Neural cell (in vitro differentiated cells): Measurements from ENCODE around the gene GSK3B. TPM values are rescaled to one million over a fixed set of nuclear protein-coding genes. Genes with fewer than 3 reads are reported as not detected.

Experiments used
- H2AFZ ChIP-seq: fragments of 200-600, 300-800 bp; sonication (generic), shearing (Covaris generic); 2 replicates; pipeline ENCODE4 v1.6.0; 2014; ENCODE audit warnings: low read depth, mild to moderate bottlenecking, antibody characterized with exemption, low read length, moderate library complexity
- H3F3A ChIP-seq: fragments of 200-600 bp; shearing (Covaris generic); 2 replicates; pipeline ENCODE4 v1.6.1; 2016; ENCODE audit warnings: mild to moderate bottlenecking, moderate library complexity, mixed read lengths, antibody characterized with exemption, low read length; ENCODE audit not compliant: insufficient read depth, poor library complexity, severe bottlenecking
- H3K27ac ChIP-seq: fragments of 200-600, 300-800 bp; sonication (generic), shearing (Covaris generic); 2 replicates; pipeline ENCODE4 v1.5.1; 2014; ENCODE audit warnings: mild to moderate bottlenecking, low read length, moderate library complexity
- H3K27me3 ChIP-seq: fragments of 300-800, 200-600 bp; sonication (generic), shearing (Covaris generic); 2 replicates; pipeline ENCODE4 v1.6.0; 2014; ENCODE audit warnings: mild to moderate bottlenecking, low read depth, low read length, moderate library complexity; ENCODE audit not compliant: insufficient read depth
- H3K36me3 ChIP-seq: fragments of 300-800, 200-600 bp; sonication (generic), shearing (Covaris generic); 2 replicates; pipeline ENCODE4 v1.5.1; 2014; ENCODE audit warnings: mild to moderate bottlenecking, antibody characterized with exemption, low read length, moderate library complexity; ENCODE audit not compliant: insufficient read depth
- H3K4me2 ChIP-seq: fragments of 300-800, 200-600 bp; sonication (generic), shearing (Covaris generic); 2 replicates; pipeline ENCODE4 v1.6.0; 2014; ENCODE audit warnings: mild to moderate bottlenecking, low read length
- H3K4me3 ChIP-seq: fragments of 300-800, 200-600 bp; sonication (generic), shearing (Covaris generic); 2 replicates; pipeline ENCODE4 v1.5.1; 2014; ENCODE audit warnings: mild to moderate bottlenecking, low read length, moderate library complexity
- H3K79me2 ChIP-seq: fragments of 200-600 bp; shearing (Covaris generic); replicated peaks from 2 replicates; pipeline ENCODE4 v1.6.0; 2014; ENCODE audit warnings: mild to moderate bottlenecking, low read length, moderate library complexity; ENCODE audit not compliant: insufficient read depth
- H3K9ac ChIP-seq: fragments of 300-800, 200-600 bp; sonication (generic), shearing (Covaris generic); 2 replicates; pipeline ENCODE4 v1.6.1; 2016; ENCODE audit warnings: mild to moderate bottlenecking, low read length, mixed read lengths
- H3K9me2 ChIP-seq: fragments of 200-600 bp; shearing (Covaris generic); 2 replicates; pipeline ENCODE4 v1.6.1; 2016; ENCODE audit warnings: mild to moderate bottlenecking, low read length, mixed read lengths; ENCODE audit not compliant: insufficient read depth
- H3K9me3 ChIP-seq: fragments of 200-600, 300-800 bp; sonication (generic), shearing (Covaris generic); 2 replicates; pipeline ENCODE4 v1.6.1; 2016; ENCODE audit warnings: mild to moderate bottlenecking, mixed run types, low read length, moderate library complexity, mixed read lengths
- H4K20me1 ChIP-seq: fragments of 200-600 bp; shearing (Covaris generic); 2 replicates; pipeline ENCODE4 v1.6.1; 2016; ENCODE audit warnings: mild to moderate bottlenecking, mixed run types; ENCODE audit not compliant: insufficient read depth
- EP300 ChIP-seq: fragments of 450-650 bp; conservative IDR thresholded peaks from 2 replicates; pipeline ENCODE4 v1.6.1; 2014; ENCODE audit warnings: antibody characterized with exemption, mild to moderate bottlenecking, moderate library complexity; ENCODE audit not compliant: poor library complexity, severe bottlenecking
- EZH2 ChIP-seq: fragments of 200-600, 300-800 bp; shearing (Covaris generic), sonication (generic); IDR thresholded peaks from 2 replicates; pipeline ENCODE4 v1.6.1; 2014; ENCODE audit warnings: antibody characterized with exemption, low read length, borderline replicate concordance, mild to moderate bottlenecking; ENCODE audit not compliant: insufficient read depth, poor library complexity, severe bottlenecking
- MXI1 ChIP-seq: fragments of 450-650 bp; conservative IDR thresholded peaks from 2 replicates; pipeline ENCODE4 v1.6.1; 2014; ENCODE audit warnings: antibody characterized with exemption, mild to moderate bottlenecking; ENCODE audit not compliant: poor library complexity, severe bottlenecking
- POLR2AphosphoS5 ChIP-seq: IDR thresholded peaks from 2 replicates; pipeline ENCODE4 v1.6.1; 2012
- RAD21 ChIP-seq: fragments of 450-650 bp; conservative IDR thresholded peaks from 2 replicates; pipeline ENCODE4 v1.6.1; 2014; ENCODE audit warnings: antibody characterized with exemption, mild to moderate bottlenecking, moderate library complexity
- REST ChIP-seq: IDR thresholded peaks from 2 replicates; pipeline ENCODE4 v1.6.1; 2012; ENCODE audit warnings: borderline replicate concordance
- SMC3 ChIP-seq: fragments of 450-650 bp; conservative IDR thresholded peaks from 2 replicates; pipeline ENCODE4 v1.6.1; 2014; ENCODE audit warnings: antibody characterized with exemption, mild to moderate bottlenecking, moderate library complexity; ENCODE audit not compliant: poor library complexity
- TAF1 ChIP-seq: IDR thresholded peaks from 2 replicates; pipeline ENCODE4 v1.6.1; 2012; ENCODE audit warnings: low read depth
- polyA plus RNA-seq: library from polyadenylated mRNA; depleted of rRNA; stranded (reverse); fragments of >200 nt; gene quantifications from 2 replicates; pipeline ENCODE4 v1.2.3, GENCODE V29; 2014
- TF ChIP-seq, protein P1 (sequence below): fragments of 450-650 bp; IDR thresholded peaks from 2 replicates; pipeline ENCODE4 v1.5.1; 2014; ENCODE audit warnings: antibody characterized with exemption, mild to moderate bottlenecking, moderate library complexity; ENCODE audit not compliant: poor library complexity, severe bottlenecking

The GSK3B gene
- polyA plus RNA-seq, 1 donor from 2014 or later, result 48.5 TPM

DNA sequence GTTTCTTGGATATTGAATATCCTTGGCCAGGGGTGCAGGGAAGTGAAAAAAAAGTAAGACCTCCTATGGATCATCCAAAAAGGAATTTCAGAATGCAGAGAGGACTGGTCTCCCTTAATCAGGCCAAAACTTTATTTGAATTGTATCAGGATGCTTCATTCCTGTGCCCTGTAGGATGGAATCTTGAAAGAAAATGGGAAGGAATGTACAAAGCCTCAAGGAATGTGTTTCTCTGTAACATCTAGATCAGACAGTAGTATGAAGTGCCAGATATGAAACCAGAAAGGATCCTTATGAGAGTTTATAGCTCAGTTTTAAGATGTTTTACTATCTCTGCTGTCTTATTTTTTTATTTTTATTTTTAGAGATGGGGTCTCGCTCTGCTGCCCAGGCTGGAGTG, 6.5 kb upstream of the GSK3B start:
- Histone ChIP-seq H3K4me3 (no peak overlapping the region), H3K9me2 (no peaks in the 10 kb centered on the region), H3K9ac (no peak overlapping the region), H3K4me2 (no peak overlapping the region), H3K9me3 (no peaks in the 10 kb centered on the region), H3F3A (peaks cover 3% of the 10 kb centered on the region), H3K36me3 (no peaks in the 10 kb centered on the region), H2AFZ (no peak overlapping the region), H3K79me2 (peaks cover 44% of the 10 kb centered on the region), H3K27ac (no peak overlapping the region), H4K20me1 (no peaks in the 10 kb centered on the region), H3K27me3 (no peaks in the 10 kb centered on the region)
- no peak for TF ChIP-seq POLR2AphosphoS5
- no peak for TF ChIP-seq TAF1
- no peak for TF ChIP-seq REST
- no peak for TF ChIP-seq SMC3
- TF ChIP-seq EP300, result no peak
- TF ChIP-seq RAD21, result no peak
- TF ChIP-seq EZH2, result no peak
- TF ChIP-seq, protein P1, sequence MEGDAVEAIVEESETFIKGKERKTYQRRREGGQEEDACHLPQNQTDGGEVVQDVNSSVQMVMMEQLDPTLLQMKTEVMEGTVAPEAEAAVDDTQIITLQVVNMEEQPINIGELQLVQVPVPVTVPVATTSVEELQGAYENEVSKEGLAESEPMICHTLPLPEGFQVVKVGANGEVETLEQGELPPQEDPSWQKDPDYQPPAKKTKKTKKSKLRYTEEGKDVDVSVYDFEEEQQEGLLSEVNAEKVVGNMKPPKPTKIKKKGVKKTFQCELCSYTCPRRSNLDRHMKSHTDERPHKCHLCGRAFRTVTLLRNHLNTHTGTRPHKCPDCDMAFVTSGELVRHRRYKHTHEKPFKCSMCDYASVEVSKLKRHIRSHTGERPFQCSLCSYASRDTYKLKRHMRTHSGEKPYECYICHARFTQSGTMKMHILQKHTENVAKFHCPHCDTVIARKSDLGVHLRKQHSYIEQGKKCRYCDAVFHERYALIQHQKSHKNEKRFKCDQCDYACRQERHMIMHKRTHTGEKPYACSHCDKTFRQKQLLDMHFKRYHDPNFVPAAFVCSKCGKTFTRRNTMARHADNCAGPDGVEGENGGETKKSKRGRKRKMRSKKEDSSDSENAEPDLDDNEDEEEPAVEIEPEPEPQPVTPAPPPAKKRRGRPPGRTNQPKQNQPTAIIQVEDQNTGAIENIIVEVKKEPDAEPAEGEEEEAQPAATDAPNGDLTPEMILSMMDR, result no peak
- TF ChIP-seq MXI1, result no peak

DNA sequence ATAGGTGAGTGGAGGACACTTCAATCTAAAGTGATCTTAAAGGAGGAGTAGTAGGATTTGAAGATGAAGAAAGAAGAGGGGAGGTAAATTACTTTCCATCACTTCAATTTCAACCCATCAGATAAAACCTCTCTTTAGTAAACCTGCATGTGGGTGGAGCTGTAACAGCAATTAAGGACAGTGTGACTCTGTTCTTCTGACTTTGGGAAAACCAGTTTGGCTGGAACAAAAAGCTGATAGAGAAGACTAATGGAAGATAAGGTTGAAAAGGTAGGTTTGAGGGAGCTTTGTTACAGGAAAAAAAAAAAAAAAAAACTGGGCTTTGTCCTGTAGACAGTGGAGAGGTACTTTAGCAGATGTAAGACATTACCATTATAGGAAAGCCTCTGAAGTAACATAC, 4.5 kb upstream of the GSK3B start:
- H3K27me3 ChIP-seq, result no peaks in the 10 kb centered on the region
- no peaks in the 10 kb centered on the region for H3K36me3 ChIP-seq
- no peaks in the 10 kb centered on the region for H4K20me1 ChIP-seq
- no peak overlapping the region for H3K4me2 ChIP-seq
- no peak overlapping the region for H2AFZ ChIP-seq
- H3K79me2 ChIP-seq, result peaks cover 44% of the 10 kb centered on the region
- H3K9me2 ChIP-seq, result no peaks in the 10 kb centered on the region
- peaks cover 3% of the 10 kb centered on the region for H3F3A ChIP-seq
- no peaks in the 10 kb centered on the region for H3K9me3 ChIP-seq
- H3K9ac ChIP-seq, result no peak overlapping the region
- no peak overlapping the region for H3K27ac ChIP-seq
- peak overlapping the region; percentile 24 for H3K4me3 ChIP-seq
- TF ChIP-seq TAF1, result no peak
- TF ChIP-seq, protein P1, result no peak
- no peak for TF ChIP-seq POLR2AphosphoS5
- no peak for TF ChIP-seq MXI1
- TF ChIP-seq REST, result no peak
- TF ChIP-seq SMC3, result no peak
- no peak for TF ChIP-seq EP300
- no peak for TF ChIP-seq EZH2
- TF ChIP-seq RAD21, result no peak
